ENCODE results near the gene RETREG3.

GRCh38 chr17:42564815-42565522 is 44.2 kb downstream of the RETREG3 start:
- TF ChIP-seq CTCF (IDR thresholded peaks at IDR 0.05) (no peak), POLR2AphosphoS5 (IDR thresholded peaks at IDR 0.05) (no peak), POLR2A (IDR thresholded peaks at IDR 0.05) (no peak)

Data from suprapubic skin (tissue), 4 donors.